ENCODE measurements around the gene SFPQ.

GRCh38 chr1:35188578-35189392 lies 4.2 kb downstream of the SFPQ start:
- TF ChIP-seq, protein P1, sequence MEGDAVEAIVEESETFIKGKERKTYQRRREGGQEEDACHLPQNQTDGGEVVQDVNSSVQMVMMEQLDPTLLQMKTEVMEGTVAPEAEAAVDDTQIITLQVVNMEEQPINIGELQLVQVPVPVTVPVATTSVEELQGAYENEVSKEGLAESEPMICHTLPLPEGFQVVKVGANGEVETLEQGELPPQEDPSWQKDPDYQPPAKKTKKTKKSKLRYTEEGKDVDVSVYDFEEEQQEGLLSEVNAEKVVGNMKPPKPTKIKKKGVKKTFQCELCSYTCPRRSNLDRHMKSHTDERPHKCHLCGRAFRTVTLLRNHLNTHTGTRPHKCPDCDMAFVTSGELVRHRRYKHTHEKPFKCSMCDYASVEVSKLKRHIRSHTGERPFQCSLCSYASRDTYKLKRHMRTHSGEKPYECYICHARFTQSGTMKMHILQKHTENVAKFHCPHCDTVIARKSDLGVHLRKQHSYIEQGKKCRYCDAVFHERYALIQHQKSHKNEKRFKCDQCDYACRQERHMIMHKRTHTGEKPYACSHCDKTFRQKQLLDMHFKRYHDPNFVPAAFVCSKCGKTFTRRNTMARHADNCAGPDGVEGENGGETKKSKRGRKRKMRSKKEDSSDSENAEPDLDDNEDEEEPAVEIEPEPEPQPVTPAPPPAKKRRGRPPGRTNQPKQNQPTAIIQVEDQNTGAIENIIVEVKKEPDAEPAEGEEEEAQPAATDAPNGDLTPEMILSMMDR (IDR thresholded peaks at IDR 0.05; ENCODE audit: borderline replicate concordance, extremely low read depth, low read length, poor library complexity, severe bottlenecking): no peak
- TF ChIP-seq EZH2 (IDR thresholded peaks at IDR 0.05; ENCODE audit: borderline replicate concordance, low read depth, low read length, severe bottlenecking): no peak

All from DND-41 (cell line).